ENCODE measurements around the gene NUDT8. TPM values are rescaled to one million over a fixed set of nuclear protein-coding genes. Genes with fewer than 3 reads are reported as not detected.

NUDT8 gene, protein sequence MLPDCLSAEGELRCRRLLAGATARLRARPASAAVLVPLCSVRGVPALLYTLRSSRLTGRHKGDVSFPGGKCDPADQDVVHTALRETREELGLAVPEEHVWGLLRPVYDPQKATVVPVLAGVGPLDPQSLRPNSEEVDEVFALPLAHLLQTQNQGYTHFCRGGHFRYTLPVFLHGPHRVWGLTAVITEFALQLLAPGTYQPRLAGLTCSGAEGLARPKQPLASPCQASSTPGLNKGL
- polyA plus RNA-seq, result 0.46 and 0.71 TPM in 2 replicates

GRCh38 chr11:67629386-67630227 is at the start of gene NUDT8:
Gene NUDT8, minus strand, starts transcription at chr11:67629937. Its CDS starts 26 bp downstream, at chr11:67629911.

DNA sequence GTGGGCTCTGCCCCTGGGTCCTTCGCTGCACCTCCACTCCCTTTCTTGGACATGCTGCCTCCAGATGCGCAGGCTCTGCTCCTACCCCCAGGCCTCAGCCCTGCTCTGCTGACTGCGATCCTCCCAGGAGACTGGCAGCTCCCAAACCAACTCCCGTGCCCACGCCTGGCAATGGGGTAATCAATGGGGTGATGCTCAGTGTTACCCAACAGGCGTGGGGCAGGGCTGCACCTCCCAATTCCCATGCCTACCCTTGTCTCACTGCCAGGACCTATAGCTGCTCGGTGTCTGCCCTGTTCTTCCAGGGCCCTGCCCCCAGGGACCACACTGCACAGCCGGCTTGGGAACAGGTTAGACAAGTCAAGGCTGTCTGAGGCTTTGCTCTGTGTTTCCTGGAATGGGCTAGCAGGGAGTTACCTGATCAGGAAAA is 44.7 kb upstream of the NUDT8 start, which contains the start of gene ALDH3B2:
ALDH3B2 (minus strand) TSS at position 182 of the 430 bp plus-strand sequence. CDS start 7,688 bp downstream, outside the sequence.

DNA sequence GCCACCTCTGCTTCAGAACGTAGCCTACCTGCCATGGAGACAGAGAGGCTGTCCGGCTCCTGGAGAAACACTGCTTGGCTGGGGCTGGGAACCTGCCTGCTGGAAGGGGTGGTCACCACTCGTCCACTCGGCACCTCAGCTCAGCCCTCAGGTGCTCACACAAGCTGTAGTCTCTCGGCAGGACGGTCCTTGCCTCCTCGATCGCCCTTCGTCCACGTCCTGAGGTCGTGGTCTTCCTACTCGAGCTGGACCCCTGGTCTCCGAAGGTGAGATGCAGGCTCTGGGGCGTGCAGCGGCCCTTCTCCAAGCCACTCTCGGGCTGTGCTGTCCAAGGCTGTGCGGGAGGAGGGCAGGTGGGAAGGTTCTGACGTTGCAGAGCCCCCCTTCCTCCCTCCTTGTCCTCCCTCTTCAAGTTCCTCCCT is 9.7 kb upstream of the NUDT8 start, which contains the start of gene TBX10:
TBX10 (minus strand) TSS at position 326 of the 422 bp plus-strand sequence; CDS start at position 35, 291 bp downstream.

GRCh38 chr11:67606492-67607295 is 23.0 kb downstream of the NUDT8 start, which contains the start of gene NDUFV1:
Gene NDUFV1, plus strand, starts transcription at chr11:67606936. Its CDS starts 69 bp downstream, at chr11:67607005.

GRCh38 chr11:67583247-67584204 is 46.2 kb downstream of the NUDT8 start, which contains the start of gene GSTP1:
Gene GSTP1, plus strand, starts transcription at chr11:67583812. Its CDS starts 32 bp downstream, at chr11:67583844.

Other genes with a start within 250 kb of the NUDT8 start
- 0.35 and 2.5 TPM in 2 replicates for gene RAD9A, start 238.0 kb downstream of the NUDT8 start, polyA plus RNA-seq
- gene PPP1CA, start 228.1 kb downstream of the NUDT8 start, polyA plus RNA-seq, result 14.0 and 30.5 TPM in 2 replicates
- gene TBC1D10C, start 225.9 kb downstream of the NUDT8 start, polyA plus RNA-seq, result not detected in 2 replicates
- 0.39 and 0.41 TPM in 2 replicates for gene CARNS1, start 214.3 kb downstream of the NUDT8 start, polyA plus RNA-seq
- 0.66 TPM in 1 of 2 replicates, not detected in the other for gene RPS6KB2, start 201.4 kb downstream of the NUDT8 start, polyA plus RNA-seq
- gene PTPRCAP, start 192.3 kb downstream of the NUDT8 start, polyA plus RNA-seq, result 1.0 TPM in 1 of 2 replicates, not detected in the other
- gene CORO1B, start 186.5 kb downstream of the NUDT8 start, polyA plus RNA-seq, result 1.5 and 4.7 TPM in 2 replicates
- gene GPR152, start 177.2 kb downstream of the NUDT8 start, polyA plus RNA-seq, result not detected in 2 replicates
- 0.08 and 0.52 TPM in 2 replicates for gene CABP4, start 174.6 kb downstream of the NUDT8 start, polyA plus RNA-seq
- gene TMEM134, start 160.7 kb downstream of the NUDT8 start, polyA plus RNA-seq, result 37.1 and 46.2 TPM in 2 replicates
- gene AIP, start 146.9 kb downstream of the NUDT8 start, polyA plus RNA-seq, result 33.2 and 34.2 TPM in 2 replicates
- gene PITPNM1, start 124.6 kb downstream of the NUDT8 start, polyA plus RNA-seq, result 0.10 and 0.95 TPM in 2 replicates
- gene CDK2AP2, start 121.8 kb downstream of the NUDT8 start, polyA plus RNA-seq, result 30.5 and 34.5 TPM in 2 replicates
- gene CABP2, start 106.5 kb downstream of the NUDT8 start, polyA plus RNA-seq, result not detected in 2 replicates
- gene GSTP1, start 46.1 kb downstream of the NUDT8 start, polyA plus RNA-seq, result 101 and 134 TPM in 2 replicates
- gene NDUFV1, start 23.0 kb downstream of the NUDT8 start, polyA plus RNA-seq, result 104 and 130 TPM in 2 replicates
- not detected in 2 replicates for gene TBX10, start 9.8 kb upstream of the NUDT8 start, polyA plus RNA-seq
- gene ACY3, start 20.8 kb upstream of the NUDT8 start, polyA plus RNA-seq, result not detected in 2 replicates
- not detected in 2 replicates for gene ALDH3B2, start 44.7 kb upstream of the NUDT8 start, polyA plus RNA-seq

Measured in Purkinje cell (primary cell).